GM18873 (cell line): ENCODE results near the gene AGT.

ENCODE experiments used
- ATAC-seq: cut with Tn5 transposase; IDR thresholded peaks from one replicate; pipeline ENCODE4 v1.9.1; 2021; ENCODE audit warnings: mild to moderate bottlenecking, moderate library complexity, moderate number of reproducible peaks; ENCODE audit not compliant: unreplicated experiment, low FRiP score

Gene AGT

DNA sequence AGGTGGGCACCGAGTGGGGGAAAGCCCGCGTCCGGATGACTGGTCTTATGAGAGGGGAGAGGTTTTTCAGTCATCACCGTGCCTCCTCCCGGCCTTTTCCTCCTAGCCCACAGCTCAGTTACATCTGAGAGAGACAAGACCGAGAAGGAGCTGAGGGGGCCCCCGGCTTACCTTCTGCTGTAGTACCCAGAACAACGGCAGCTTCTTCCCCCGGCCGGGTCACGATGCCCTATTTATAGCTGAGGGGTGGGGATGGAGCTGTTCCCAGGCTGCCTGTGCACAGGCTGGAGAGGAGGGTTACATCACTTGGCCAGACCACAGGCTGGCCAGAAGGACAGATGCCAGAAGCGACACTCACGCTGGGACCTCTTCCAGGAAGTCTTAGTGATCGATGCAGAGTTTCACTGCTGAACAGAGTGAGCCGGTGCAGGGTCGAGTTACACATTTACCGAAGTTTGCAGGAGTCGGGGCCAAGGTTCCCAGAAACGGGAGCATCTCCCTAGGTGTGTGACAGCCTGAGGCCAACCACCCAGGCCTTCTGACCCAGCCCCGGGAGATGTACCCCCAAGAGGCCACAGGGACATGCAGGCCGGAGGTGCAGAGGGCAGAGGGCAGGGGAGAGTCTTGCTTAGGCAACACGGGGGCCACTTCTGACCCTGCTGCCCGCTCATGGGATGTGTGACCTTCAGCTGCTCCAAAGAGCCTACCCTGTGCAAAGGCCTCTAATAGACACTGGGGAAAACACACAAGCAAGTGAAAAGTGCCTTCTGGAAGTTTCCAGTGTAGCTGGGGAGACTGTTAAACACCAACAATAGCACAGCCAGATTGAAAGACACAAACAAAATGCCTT lies at the start of gene AGT:
Gene AGT (minus strand): TSS at position 208 of the 850 bp plus-strand sequence. CDS start 3,299 bp downstream, outside the sequence.
- ATAC-seq: no peak

DNA sequence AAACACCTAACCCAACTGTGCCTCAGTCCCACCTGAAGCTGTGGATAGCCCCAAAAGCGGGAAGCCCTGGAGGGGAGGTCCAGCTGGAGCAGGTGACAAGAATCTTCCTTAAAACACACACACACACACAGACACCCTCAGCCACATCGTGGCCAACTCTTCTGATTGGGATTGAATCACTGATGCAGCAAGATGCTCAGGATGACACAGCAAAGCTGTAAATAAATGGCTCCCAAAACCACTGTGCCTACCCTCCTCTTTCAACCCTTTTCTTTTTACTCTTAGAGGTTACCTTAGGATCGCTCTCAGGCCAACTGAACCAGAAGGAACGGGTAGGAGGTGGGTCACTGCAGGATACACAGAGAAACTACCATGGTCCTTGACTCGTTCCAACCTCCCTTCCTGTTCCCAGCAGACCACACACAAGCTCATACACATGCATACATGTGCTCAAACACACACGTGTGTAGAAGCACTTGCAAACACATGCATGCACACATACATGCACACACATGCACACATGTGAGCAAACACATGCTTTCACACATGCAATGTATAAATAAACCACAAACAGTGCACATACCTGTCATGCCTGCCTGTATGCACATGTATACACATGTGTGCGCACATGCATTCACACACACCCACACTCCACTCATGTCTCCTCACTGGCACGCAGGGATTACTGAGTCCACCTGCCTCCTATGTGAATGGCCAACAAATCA lies 47.7 kb upstream of the AGT start:
- no peak for ATAC-seq

DNA sequence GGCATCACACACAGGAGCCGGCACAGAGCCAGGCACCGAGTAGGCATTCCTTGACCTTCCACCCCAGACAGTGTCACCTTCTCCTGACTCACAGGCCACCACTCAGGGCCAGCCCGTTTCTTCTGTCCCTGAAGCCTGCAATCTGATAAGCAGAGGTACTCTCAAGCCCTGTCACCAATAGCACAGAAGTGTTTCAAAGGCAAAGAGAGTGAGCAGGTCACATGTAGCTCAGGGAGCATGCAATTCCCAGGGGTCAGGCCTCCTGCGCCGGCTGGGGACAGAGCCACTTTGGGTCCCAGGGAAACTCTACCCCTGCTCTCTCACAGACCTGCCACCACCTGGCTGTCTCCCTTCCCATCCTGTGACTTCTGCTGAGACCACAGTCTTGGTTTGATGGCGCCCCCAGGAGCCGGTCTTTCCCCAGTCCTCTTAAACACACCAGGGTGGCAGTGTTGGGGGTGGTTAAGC lies 46.5 kb upstream of the AGT start:
- no peak for ATAC-seq

DNA sequence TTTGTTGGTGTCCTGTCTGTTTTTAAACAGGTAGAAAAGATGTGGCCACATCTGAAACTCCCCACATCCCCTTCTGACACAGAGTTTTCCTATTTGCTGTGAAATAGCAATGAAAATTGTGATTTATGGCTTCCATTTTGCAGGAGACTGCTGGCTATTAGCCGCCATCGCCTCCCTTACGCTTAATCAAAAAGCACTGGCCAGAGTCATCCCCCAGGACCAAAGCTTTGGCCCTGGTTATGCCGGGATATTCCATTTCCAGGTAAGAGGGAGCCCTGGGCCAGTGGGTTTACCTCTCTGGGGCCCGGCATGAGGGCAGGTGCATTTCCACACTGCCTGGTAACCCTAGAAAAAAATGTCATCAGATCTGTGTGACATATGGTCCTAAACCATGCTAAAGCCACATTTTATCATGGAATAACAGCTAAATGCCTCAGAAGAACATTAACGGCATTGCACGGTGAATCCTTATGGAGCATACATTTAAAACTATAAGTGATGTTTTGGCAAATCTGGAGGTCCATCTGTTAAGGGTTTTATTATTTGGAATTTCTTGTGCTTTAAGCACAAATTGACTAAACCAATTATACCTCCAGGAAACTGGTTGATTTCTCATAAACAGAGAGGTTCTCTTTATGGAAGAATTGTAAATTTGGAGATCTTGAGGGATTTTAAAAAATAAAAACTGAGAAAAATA lies 45.6 kb upstream of the AGT start:
- no peak for ATAC-seq

DNA sequence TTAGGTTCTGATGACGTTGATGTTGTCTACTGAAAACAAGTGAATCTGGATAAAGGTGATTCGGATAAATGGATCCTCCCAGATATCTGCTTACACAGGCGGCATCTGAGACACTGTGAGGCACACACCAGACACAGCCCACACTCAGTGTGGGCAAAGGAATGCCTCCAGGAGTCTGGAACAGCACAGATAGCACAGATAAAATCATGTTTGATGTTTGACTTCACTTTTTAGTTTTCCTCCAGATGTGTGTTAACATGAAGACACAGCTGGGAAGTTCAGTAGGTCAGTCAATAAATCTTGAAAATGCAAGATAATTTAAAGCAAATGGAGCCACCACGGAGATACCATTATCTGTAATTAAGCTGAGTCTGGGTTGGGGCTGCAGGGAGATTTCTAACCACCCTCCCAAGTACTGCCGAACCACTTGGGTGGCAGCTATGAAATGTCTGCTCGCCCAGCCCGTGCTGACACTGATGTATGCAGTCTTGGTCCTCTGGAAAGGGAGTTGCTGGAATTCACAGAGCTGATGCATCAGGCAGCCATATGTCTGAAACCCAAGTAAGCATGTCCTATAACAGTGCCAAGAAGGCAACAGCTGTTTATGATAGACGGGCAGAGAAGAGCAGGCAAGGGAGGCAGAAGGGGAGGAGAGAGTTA lies 44.9 kb upstream of the AGT start:
- no peak for ATAC-seq

DNA sequence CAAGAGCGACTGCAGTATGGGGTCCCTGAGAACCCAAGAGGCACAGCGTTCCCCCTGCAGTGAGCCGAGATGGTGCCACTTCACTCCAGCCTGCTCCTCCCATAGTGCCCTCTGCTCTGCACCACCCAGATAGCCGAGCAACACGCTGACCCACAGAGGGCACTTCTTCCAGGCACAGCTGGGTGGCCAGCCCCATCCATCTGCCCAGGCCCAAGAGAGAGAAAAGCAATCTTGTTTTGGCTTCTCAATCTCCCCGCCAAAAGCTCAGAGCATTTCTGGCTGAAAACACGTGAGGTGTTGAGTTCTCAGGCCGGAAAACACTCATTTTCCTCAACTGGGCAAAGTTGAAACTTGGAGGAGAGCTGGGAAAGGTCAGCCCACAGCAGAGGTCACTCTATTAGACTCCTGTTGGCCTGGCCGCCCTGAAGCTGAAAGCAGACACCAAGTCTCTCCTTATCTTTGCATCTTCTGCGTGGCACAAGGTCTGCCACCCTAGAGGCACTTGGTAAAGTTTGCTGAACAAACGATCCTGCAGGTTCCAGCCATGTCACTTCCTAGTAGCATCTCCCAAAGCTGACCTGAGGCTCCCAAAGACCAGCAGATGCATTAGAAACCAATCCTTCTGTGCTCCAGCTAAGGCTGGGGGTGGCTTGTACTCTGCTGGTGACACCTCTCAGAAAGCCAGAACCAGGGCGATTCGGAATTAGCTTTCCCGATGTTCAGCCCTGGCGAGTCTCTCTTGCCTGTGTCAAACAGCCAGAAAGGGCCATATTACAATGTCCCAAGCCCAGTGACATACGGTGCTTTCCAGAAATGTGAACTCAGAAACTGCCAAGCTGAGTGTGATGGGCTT lies 44.2 kb upstream of the AGT start:
- ATAC-seq: no peak

DNA sequence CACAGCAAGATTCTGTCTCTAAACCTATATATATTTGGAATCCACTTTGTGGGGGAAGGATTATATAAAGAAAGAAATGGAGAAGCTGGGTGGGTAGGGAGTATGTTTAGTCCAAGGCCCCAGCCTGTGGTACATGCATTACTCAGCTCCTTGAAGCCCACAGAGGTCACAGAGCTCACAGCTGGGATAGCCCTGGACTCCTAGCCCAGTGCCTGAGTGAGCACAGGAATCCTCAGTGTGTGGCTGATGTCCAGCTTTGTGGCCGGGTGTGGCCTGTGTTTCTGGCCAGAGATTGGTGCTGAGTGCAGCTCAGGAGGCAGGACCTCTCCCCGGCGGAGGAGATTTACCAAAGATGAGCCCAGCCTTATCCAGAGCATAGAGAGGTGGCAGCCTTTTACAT lies 40.9 kb upstream of the AGT start:
- ATAC-seq: no peak

DNA sequence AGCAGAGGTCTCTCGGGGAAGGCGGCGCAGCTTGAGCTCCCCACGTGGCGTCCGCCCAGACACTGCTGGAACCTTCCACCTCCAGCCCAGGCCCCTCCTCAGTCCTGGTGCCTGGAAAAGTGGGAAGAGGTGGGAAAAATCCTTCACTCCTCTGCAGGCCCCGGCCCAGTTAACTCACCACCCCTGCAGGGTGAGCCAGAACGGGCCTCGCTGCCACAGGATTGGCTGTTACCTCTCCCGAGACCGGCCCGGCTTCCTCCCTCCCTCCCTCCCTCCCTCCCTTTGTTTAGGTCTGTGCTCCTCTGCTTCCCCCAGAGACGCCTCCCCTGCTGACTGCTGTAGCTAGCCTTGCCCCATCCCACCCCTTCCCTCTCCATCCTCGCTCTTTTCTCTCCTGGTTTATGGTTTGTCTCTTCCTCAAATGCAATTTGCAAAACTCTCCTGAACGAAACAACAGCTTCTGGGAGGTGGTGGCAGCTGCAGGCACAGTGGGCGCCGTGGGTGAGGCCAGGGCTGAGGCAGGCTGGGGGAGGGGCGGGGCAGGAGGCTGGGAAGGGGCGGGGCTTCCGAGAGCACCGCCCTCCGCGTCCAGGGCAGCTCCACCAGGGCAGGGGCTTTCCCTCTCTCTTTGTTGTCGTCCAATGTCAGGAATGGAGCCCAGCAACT lies 39.8 kb upstream of the AGT start:
- no peak for ATAC-seq

DNA sequence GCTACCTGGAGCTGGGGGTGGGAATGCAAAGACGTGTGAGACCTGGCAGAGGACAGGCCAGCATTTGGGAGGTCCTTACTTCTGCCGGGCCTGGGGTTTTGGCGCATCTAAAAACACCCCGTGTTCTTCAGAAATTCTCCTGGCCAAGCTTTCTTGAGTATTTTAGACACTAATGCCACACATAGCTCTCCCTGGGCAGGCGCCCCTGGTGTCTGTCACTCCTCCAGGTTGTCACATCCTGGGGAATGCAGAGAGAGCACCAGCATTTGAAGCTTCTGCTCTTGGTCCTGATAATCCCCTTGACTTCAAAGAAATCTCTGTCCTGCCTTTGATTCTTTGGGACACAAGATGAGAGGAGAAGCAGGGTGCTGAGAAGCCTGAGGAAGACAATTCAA lies 39.3 kb upstream of the AGT start:
- ATAC-seq: no peak

DNA sequence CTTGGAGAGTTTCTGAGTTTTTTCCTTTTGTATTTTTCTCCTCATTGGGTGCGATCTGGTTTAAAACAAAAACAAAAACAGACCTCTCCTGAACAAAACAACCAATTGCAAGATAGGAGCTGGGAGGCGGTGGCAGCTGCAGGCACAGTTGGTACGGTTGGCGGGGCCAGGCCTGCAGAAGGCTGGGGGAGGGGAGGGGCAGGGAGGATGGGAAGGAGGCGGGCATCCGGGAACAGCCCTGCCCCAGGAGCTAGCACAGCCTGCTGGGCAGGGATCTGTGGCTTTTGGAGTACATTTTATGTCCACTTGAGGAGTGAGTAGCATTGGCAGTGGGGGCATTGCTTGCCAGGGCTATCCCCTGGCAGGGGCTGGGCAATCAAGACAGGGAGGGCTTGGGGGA lies 38.5 kb upstream of the AGT start:
- no peak for ATAC-seq

DNA sequence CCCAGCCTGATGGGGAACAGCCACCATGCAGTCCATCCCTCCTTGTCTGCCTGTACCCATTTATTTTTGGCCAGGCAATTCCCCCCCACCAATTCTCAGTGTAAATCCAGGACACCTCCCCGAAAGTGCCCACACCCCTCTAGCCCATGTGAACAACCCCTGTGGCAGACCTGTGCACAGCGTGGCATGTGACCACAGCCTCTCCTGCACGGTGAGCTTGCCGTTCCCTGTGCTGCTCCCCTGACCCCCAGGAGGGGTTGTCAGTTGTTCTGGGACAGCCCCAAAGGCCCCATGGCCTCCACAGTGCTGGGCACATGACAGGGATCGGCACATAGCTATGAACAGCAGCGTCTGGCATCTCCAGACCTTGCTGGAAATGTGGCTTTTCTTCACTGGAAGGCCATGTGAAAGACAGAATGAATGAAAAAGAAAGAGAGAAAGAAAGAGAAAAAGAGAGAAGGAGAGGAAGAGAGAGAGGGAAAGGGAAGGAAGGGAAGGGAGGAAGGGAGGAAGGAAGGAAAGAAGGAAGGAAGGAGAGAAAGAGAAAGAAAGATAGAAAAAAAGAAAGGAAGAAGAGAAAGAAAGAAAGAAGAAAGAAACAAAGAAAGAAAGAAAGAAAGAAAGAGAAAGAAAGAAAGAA lies 37.2 kb upstream of the AGT start:
- ATAC-seq: no peak

DNA sequence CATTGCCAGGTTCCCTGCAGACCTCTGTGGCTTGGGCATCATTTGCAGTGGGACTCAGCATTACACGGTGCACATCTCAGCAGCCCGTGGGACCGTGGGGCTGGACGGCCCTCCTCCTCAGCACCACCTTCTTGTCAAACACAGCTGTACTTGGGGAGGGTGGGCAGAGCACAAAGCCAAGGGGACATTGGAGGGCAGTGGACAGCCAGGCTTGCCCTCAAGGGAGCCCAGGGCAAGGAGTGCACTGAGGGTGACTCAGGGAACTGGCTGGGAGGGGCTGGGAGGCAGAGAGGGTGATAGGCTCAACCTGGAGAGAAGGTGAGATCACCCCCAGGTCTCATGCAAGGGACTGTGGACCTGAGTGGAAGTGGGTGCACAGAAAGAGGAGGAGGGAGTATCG lies 36.7 kb upstream of the AGT start:
- no peak for ATAC-seq

DNA sequence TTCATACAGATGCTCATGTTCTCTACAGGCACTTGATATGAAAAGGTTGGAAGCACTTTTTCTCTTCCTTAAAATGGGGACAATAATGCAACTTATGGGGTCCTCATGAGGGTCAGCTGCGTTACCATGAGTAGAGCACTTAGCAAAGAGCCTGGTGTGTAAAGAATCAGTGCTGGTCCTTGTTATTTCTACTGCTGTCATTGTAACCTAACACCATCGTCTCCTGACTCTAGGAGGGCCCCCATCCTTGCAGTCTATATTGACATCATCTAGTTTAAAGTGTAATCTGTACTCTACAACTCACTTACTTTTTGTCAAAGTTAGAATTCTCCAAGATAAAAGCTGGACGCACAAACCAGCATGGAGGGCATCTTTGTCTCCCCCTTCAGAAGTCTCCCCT lies 35.7 kb upstream of the AGT start:
- ATAC-seq: no peak

DNA sequence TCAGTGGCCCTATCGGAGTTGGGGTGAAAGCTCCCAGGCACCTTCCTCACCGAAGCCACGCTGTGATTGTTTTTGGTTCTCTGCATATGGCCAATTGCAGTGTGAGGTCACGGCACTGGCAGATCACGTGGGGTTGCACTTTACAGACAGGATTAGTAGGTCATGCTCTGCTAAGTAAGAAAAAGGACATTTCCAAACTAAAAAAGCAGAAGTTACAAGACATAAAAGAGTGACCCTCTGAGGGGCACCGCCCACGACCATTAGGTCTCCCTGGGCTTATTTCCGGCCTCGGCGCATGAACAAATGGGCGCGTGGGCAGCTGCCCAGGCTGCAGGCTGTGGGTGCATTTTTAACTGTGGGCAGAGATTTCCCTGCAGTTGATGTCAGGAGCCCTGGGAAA lies 35.2 kb upstream of the AGT start:
- ATAC-seq: no peak

DNA sequence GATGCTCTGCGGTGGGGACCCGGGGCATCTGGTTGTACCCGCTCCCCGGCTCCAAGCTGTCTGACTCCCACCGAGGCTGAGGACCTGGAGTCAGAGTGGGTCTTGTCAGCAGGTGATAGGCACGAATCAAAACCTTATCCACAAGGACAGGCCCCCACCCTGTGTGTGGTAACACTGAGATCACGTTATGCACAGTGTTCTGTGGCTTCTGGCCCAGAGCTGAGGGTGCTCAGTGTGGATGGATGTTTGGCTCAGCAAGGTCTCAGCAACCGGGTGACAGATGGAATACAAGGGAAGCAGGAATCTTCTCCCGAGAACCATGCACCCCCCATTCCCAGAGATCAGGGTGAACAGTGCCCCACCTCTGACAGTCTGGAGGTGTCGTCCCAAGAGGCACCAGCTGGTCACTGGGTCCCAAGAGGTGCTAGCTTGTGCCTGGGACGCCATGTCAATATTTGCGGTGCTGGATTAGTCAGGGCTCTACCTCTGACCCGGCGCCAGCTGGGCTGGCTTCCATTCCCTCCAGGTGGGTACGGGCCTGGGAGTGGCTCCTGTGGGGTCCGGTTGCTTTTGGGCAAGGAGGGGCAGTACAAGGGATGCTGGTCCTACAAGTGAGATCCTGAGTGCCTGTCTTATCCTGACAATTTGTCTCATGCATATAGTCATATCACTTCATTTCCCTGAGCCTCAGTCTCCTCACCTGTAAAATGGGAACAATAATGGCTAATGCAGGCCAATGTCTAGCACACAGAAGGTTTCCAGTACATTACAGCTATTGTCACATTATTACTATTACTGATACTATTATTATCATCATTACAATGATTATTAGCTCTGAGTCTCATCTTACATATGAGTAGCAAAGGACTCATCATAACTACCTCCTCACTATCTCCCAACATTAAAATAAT lies 34.2 kb upstream of the AGT start:
- ATAC-seq: no peak

DNA sequence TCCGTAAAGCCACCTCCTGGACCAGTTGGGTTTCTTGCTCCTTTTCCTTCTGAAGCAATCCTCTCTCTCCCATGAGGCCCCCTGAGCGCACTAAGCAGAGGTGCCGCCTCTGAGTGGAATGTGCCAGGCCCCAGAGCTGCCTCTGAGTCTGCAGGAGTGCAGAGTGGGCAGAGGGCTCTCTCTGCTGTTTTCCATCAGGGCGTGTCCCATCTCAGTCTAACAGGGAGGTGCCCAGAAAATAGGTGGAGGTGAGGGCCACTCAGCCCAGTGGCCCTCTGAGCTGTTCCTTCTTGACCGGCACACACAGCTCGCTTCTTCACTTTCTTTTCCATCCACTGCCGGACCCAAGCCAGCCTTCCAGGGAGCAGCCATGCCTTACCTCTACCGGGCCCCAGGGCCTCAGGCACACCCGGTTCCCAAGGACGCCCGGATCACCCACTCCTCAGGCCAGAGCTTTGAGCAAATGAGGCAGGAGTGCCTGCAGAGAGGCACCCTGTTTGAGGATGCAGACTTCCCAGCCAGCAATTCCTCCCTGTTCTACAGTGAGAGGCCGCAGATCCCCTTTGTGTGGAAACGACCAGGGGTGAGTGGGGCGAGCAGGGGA lies 33.3 kb upstream of the AGT start, which contains the start of gene CAPN9:
Gene CAPN9 (plus strand): TSS at position 262 of the 604 bp plus-strand sequence. CDS start 109 bp downstream, at position 371.
- no peak for ATAC-seq

DNA sequence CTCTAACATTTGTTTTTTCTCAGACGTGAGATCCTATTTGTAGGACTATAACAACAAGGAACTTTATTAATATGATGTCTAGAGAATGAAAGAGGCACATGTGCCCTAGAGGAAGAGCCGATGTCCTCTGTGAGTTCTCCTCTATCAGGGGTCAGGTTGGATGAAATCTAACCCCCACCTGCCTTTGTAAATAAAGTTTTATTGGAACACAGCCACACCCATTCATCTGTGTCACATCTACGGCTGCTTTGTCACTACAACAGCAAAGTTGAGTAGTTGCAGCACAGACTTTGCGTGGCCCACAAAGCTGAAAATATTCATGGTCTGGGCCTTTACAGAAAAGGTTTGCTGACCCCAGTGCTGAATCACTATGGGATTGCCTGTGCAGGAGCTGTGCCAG lies 32.7 kb upstream of the AGT start:
- no peak for ATAC-seq
